Mucosa of stomach (tissue), 1 donor: ENCODE data around the gene SHC3.
"Not testable (repeated sequence)": the region's sequence is repeated elsewhere in the genome, so short reads cannot be mapped to it uniquely, and the experiment has no call there.

Experiments used
- H3K27me3 ChIP-seq: one replicate; pipeline ENCODE4 v1.7.0; 2013; ENCODE audit warnings: mild to moderate bottlenecking, low read length; ENCODE audit not compliant: control insufficient read depth, insufficient read depth
- H3K36me3 ChIP-seq: one replicate; pipeline ENCODE4 v1.7.0; 2013; ENCODE audit warnings: low read length; ENCODE audit not compliant: control insufficient read depth, insufficient read depth
- H3K4me1 ChIP-seq: one replicate; pipeline ENCODE4 v1.7.0; 2013; ENCODE audit warnings: mild to moderate bottlenecking, low read length; ENCODE audit not compliant: control insufficient read depth, insufficient read depth
- H3K4me3 ChIP-seq: one replicate; pipeline ENCODE4 v1.7.0; 2013; ENCODE audit warnings: low read length
- H3K9ac ChIP-seq: one replicate; pipeline ENCODE4 v1.7.0; 2013; ENCODE audit warnings: mild to moderate bottlenecking, low read length, moderate library complexity
- H3K9me3 ChIP-seq: one replicate; pipeline ENCODE4 v1.7.0; 2013; ENCODE audit warnings: mild to moderate bottlenecking, low read length, moderate library complexity; ENCODE audit not compliant: control insufficient read depth
- donor health status: Pancreatic carcinoma.

The SHC3 gene

GRCh38 chr9:89209311-89209710 lies 30.7 kb upstream of the SHC3 start:
- not testable (repeated sequence) for H3K9ac ChIP-seq, H3K4me3 ChIP-seq, H3K27me3 ChIP-seq, H3K9me3 ChIP-seq, H3K36me3 ChIP-seq, H3K4me1 ChIP-seq

- H3K27me3 ChIP-seq, result no peaks in the 10 kb centered on the region
- H3K4me3 ChIP-seq, result no peak overlapping the region
- no peaks in the 10 kb centered on the region for H3K9me3 ChIP-seq
- H3K9ac ChIP-seq, result no peak overlapping the region
- no peaks in the 10 kb centered on the region for H3K4me1 ChIP-seq
- H3K36me3 ChIP-seq, result no peaks in the 10 kb centered on the region
These were observed 28.4 kb upstream of the SHC3 start for GRCh38 chr9:89207026-89207425.

- no peaks in the 10 kb centered on the region for H3K4me1 ChIP-seq
- no peaks in the 10 kb centered on the region for H3K9me3 ChIP-seq
- no peaks in the 10 kb centered on the region for H3K36me3 ChIP-seq
- no peak overlapping the region for H3K9ac ChIP-seq
- no peak overlapping the region for H3K4me3 ChIP-seq
- no peaks in the 10 kb centered on the region for H3K27me3 ChIP-seq
These were observed 26.2 kb upstream of the SHC3 start for GRCh38 chr9:89204801-89205200.

- no peaks in the 10 kb centered on the region for H3K27me3 ChIP-seq
- H3K9me3 ChIP-seq, result no peaks in the 10 kb centered on the region
- no peaks in the 10 kb centered on the region for H3K36me3 ChIP-seq
- no peak overlapping the region for H3K4me3 ChIP-seq
- H3K4me1 ChIP-seq, result no peaks in the 10 kb centered on the region
- no peak overlapping the region for H3K9ac ChIP-seq
These were observed 16.6 kb upstream of the SHC3 start for GRCh38 chr9:89195131-89195797.

- Histone ChIP-seq H3K9me3 (no peaks in the 10 kb centered on the region), H3K36me3 (no peaks in the 10 kb centered on the region), H3K27me3 (no peaks in the 10 kb centered on the region), H3K9ac (no peak overlapping the region), H3K4me3 (no peak overlapping the region), H3K4me1 (no peaks in the 10 kb centered on the region)
These were observed 16.0 kb upstream of the SHC3 start for GRCh38 chr9:89194421-89195130.

GRCh38 chr9:89191004-89191403 lies 12.4 kb upstream of the SHC3 start:
- Histone ChIP-seq H3K9ac (no peak overlapping the region), H3K9me3 (no peaks in the 10 kb centered on the region), H3K4me1 (no peaks in the 10 kb centered on the region), H3K36me3 (no peaks in the 10 kb centered on the region), H3K27me3 (no peaks in the 10 kb centered on the region), H3K4me3 (no peak overlapping the region)

GRCh38 chr9:89189215-89189614 lies 10.6 kb upstream of the SHC3 start:
- H3K27me3 ChIP-seq, result no peaks in the 10 kb centered on the region
- H3K9ac ChIP-seq, result no peak overlapping the region
- no peaks in the 10 kb centered on the region for H3K4me1 ChIP-seq
- H3K36me3 ChIP-seq, result no peaks in the 10 kb centered on the region
- H3K9me3 ChIP-seq, result no peaks in the 10 kb centered on the region
- H3K4me3 ChIP-seq, result no peak overlapping the region

GRCh38 chr9:89187950-89188349 lies 9.3 kb upstream of the SHC3 start:
- Histone ChIP-seq H3K36me3 (no peaks in the 10 kb centered on the region), H3K9ac (no peak overlapping the region), H3K4me1 (no peaks in the 10 kb centered on the region), H3K27me3 (no peaks in the 10 kb centered on the region), H3K9me3 (no peaks in the 10 kb centered on the region), H3K4me3 (no peak overlapping the region)

- Histone ChIP-seq H3K9me3 (no peaks in the 10 kb centered on the region), H3K27me3 (no peaks in the 10 kb centered on the region), H3K36me3 (no peaks in the 10 kb centered on the region), H3K4me1 (no peaks in the 10 kb centered on the region), H3K4me3 (no peak overlapping the region), H3K9ac (no peak overlapping the region)
These were observed 8.9 kb upstream of the SHC3 start for GRCh38 chr9:89187541-89187940.

- H3K4me1 ChIP-seq, result no peaks in the 10 kb centered on the region
- H3K4me3 ChIP-seq, result no peak overlapping the region
- no peaks in the 10 kb centered on the region for H3K27me3 ChIP-seq
- no peak overlapping the region for H3K9ac ChIP-seq
- no peaks in the 10 kb centered on the region for H3K36me3 ChIP-seq
- H3K9me3 ChIP-seq, result no peaks in the 10 kb centered on the region
These were observed 8.3 kb upstream of the SHC3 start for GRCh38 chr9:89186960-89187359.

- Histone ChIP-seq H3K9me3 (no peaks in the 10 kb centered on the region), H3K4me1 (no peaks in the 10 kb centered on the region), H3K9ac (no peak overlapping the region), H3K36me3 (no peaks in the 10 kb centered on the region), H3K4me3 (no peak overlapping the region), H3K27me3 (no peaks in the 10 kb centered on the region)
These were observed 7.4 kb upstream of the SHC3 start for GRCh38 chr9:89185980-89186379.

- Histone ChIP-seq H3K9ac (no peak overlapping the region), H3K9me3 (no peaks in the 10 kb centered on the region), H3K36me3 (no peaks in the 10 kb centered on the region), H3K27me3 (peaks cover 11% of the 10 kb centered on the region), H3K4me3 (no peak overlapping the region), H3K4me1 (peaks cover 23% of the 10 kb centered on the region)
These were observed 4.5 kb upstream of the SHC3 start for GRCh38 chr9:89183146-89183545.
